GM12874 (cell line): Measurements from ENCODE around the gene TMEM116.

Source experiments
- TF ChIP-seq, protein P1 (sequence below): IDR thresholded peaks from 2 replicates; pipeline ENCODE4 v1.5.1; 2011; ENCODE audit warnings: low read depth, mild to moderate bottlenecking, control low read depth, low read length, moderate library complexity; ENCODE audit not compliant: insufficient read depth

TMEM116 gene

DNA sequence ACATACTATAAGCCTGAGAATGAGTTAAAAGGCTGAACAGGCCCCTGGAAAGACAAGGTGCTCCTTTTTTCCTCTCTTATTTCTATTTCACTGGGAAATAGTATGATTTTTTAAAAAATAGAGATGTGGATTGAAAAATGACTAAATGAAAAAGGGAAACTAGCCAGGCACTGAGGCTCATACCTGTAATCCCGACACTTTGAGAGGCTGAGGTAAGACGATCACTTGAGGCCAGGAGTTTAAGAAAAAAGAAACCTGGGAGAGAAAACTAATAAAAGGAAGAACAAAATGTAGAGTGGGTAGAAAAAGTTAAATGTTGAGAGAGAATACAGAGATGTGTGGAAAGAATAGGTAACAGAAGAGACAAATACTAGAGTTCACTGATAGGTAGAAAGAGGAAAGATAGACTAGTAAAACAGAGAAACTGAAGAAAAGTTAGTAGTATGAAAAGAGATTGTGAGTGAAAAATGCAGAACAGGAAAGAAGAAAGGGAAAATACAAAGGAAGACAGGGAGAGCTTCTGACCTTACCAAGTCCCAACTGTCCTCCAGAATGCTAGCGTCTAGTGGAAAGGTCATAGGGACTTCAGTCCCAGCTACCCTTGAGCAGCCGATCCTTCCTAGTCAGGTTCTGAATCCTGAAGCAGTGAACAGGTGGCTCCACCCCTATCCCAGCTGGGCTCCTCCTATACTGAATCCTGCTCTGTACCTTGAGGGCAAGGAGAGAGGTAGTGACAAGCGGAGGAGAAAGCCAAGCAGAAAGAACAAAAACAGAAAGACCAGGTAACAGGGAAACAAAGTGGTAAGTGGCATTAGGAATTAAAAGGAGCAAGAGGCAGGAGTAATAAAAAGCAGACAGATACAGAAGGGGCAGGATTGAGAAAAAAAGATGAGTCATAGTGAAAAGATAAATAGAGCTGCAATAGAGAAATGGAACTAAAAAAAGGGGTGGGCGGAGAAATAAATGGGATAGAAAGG is 7.3 kb downstream of the TMEM116 start:
- TF ChIP-seq, protein P1, sequence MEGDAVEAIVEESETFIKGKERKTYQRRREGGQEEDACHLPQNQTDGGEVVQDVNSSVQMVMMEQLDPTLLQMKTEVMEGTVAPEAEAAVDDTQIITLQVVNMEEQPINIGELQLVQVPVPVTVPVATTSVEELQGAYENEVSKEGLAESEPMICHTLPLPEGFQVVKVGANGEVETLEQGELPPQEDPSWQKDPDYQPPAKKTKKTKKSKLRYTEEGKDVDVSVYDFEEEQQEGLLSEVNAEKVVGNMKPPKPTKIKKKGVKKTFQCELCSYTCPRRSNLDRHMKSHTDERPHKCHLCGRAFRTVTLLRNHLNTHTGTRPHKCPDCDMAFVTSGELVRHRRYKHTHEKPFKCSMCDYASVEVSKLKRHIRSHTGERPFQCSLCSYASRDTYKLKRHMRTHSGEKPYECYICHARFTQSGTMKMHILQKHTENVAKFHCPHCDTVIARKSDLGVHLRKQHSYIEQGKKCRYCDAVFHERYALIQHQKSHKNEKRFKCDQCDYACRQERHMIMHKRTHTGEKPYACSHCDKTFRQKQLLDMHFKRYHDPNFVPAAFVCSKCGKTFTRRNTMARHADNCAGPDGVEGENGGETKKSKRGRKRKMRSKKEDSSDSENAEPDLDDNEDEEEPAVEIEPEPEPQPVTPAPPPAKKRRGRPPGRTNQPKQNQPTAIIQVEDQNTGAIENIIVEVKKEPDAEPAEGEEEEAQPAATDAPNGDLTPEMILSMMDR, result no peak

DNA sequence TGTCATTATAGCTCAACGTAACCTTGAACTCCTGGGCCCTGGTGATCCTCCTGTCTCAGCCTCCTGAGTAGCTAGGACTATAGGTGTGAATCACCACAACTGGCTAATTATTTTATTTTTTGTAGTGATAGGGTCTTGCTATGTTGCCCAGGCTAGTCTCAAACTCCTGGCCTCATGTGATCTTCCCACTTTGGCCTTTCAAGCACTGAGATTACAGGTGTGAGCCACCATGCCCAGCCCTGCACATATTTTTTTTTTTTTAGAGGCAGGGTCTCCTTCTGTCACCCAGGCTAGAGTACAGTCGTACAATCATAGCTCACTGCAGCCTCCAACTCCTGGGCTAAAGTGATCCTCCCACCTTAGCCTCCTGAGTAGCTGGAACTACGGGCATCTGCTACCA is 8.9 kb downstream of the TMEM116 start:
- TF ChIP-seq, protein P1, result no peak

DNA sequence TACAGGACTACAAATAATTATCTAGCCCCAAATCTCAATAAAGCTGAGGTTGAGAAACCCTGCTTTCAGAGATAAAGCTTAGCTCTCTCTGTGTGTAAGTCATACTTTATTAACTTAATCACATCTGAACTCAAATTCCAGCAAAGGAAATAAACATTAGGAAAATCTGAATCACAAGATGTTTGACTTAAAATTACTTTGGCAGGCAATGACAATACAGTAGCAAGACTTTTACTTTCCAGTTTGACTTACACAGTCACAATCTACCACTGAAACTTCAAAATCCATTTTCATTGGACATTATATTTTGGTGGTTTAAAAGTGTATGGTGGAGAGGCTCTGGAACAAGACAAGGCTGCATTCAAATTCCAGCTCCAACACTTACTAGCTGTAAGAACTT is 11.4 kb downstream of the TMEM116 start:
- TF ChIP-seq, protein P1, result no peak

DNA sequence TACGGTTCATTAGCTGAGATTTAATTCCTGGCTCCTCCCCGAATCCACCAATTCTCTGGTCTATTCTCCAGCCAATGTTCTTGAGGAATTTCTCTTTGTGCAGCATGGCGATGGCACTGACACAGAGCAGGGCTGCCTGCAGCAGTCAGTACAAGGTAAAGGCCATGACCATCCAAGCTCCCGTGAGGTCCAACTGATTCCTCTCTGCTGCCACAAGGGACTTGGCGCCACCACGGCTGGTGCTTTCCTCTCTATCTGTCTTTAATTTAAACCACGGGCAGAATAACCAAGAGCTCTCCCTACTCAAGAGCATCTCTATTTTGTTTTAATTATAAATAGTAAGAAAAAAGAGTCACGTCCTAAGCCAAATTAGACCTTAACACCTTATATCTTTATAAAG is 12.1 kb downstream of the TMEM116 start:
- TF ChIP-seq, protein P1, result no peak

DNA sequence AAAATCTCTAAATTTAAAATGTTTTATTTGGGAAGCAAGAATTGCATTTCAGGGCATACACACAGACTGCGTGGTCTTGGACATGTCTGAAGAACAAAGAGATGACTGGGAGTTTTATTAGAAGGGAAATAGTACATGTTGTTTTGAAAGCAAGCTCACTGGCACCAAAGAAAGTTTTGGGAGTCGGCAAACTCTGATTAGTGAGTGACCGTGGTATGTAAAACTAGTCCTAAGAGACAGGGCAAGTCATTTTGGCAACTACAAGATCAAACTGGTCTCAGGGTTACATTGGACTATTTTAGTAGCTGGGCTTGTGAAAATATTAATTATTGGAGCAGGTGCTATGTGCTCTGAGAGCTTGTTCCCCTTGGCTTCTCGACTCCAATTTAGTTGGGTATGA is 14.9 kb downstream of the TMEM116 start:
- TF ChIP-seq, protein P1, result no peak

DNA sequence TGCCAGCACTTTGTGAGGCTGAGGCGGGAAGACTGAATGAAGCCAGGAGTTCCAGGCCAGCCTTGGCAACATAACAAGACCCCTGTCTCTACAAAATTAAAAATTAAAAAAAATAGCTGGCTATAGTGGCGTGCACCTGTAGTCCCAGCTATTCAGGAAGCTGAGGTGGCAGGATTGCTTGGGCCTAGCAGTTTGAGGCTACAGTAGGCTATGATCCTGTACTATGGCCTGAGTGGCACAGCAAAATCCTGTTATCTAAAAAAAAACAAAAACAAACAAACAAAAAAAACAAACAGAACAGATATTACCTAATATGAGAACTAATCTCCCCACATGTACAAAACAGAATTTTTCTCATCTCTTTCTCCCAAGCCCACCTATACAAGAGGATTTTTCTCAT is 15.7 kb downstream of the TMEM116 start:
- TF ChIP-seq, protein P1, result no peak

DNA sequence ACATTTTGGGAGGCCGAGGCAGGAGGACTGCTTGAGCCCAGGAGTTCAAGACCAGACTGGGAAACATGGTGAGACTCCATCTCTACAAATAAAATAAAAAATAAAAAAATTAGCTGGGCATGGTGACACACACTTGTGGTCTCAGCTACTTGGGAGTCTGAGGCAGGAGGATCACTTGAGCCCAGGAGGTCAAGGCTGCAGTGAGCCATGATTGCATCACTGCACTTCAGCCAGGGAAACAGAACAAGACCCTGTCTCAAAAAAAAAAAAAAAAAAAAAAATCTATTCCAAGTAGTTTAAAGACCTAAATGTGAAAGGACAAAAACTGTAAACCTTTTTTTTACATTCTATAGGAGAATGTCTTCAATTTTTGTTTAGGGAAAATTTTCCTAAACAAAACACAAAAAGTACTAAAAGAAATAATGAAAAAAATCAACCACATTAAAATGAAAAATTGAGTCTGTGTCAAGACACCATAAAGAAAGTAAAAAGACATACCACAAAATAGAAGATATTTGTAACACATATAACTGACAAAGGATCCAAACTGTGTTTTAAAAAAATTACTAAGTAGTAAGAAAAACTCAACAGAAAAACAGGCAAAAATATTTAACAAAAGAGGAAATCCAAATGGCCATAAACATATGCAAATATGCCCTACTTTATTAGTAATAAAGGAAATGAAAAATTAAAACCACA is 17.0 kb downstream of the TMEM116 start:
- TF ChIP-seq, protein P1, result no peak
